Activated naive CD8-positive, alpha-beta T cell treated with anti-CD3 and anti-CD28 coated beads, Interleukin-2, amount 50 U/mL, for 24 hours (primary cell): ENCODE results near the gene ABCC4.
"Not testable (repeated sequence)": the region's sequence is repeated elsewhere in the genome, so short reads cannot be mapped to it uniquely, and the experiment has no call there.

Source experiments
- ATAC-seq: fragments of 150-1000 bp; cut with Tn5 transposase; one replicate; pipeline ENCODE4 v1.10.0; 2021
- DNase-seq: peaks from one replicate; pipeline ENCODE4 v3.0.0; 2021
- H3K27ac Mint-ChIP-seq: one replicate; pipeline ENCODE4 v1.8.0; 2021; ENCODE audit warnings: mild to moderate bottlenecking, mixed read lengths
- H3K27me3 Mint-ChIP-seq: one replicate; pipeline ENCODE4 v1.8.0; 2021; ENCODE audit warnings: mixed read lengths
- H3K36me3 Mint-ChIP-seq: one replicate; pipeline ENCODE4 v1.8.0; 2021; ENCODE audit warnings: low read depth, mixed read lengths
- H3K4me1 Mint-ChIP-seq: one replicate; pipeline ENCODE4 v1.8.0; 2021; ENCODE audit warnings: mixed read lengths
- H3K4me3 Mint-ChIP-seq: one replicate; pipeline ENCODE4 v1.8.0; 2021; ENCODE audit warnings: mild to moderate bottlenecking, moderate library complexity, mixed read lengths
- H3K9me3 Mint-ChIP-seq: one replicate; pipeline ENCODE4 v1.8.0; 2021; ENCODE audit warnings: mixed read lengths

The ABCC4 gene

GRCh38 chr13:95217920-95218830 lies 83.1 kb downstream of the ABCC4 start:
- H3K9me3 Mint-ChIP-seq, result no peaks in the 10 kb centered on the region
- peaks cover 8% of the 10 kb centered on the region for H3K36me3 Mint-ChIP-seq
- ATAC-seq, result no peak
- DNase-seq, result no peak
- H3K4me3 Mint-ChIP-seq, result no peak overlapping the region
- no peak overlapping the region for H3K27ac Mint-ChIP-seq
- H3K4me1 Mint-ChIP-seq, result peaks cover 4% of the 10 kb centered on the region
- no peaks in the 10 kb centered on the region for H3K27me3 Mint-ChIP-seq

DNA sequence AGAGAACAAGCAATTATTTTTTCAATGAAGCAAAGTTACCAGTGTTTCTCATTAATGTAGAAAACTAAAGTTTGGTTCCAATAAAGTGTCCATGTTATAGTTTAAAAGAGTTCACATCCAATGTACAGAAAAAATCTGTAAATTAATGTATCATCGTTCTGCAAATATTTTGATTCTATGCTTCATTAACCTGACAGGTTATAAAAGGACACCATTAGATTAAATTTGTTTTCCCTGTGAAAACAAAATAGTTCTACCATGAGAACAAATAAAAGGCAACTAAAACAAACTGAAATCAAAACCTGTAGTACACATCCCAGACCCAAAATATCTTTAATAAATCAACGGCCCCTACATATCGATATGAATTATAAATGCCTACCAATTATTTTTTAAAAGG lies 85.1 kb downstream of the ABCC4 start:
- H3K4me3 Mint-ChIP-seq, result no peak overlapping the region
- H3K9me3 Mint-ChIP-seq, result no peaks in the 10 kb centered on the region
- no peaks in the 10 kb centered on the region for H3K4me1 Mint-ChIP-seq
- no peaks in the 10 kb centered on the region for H3K27me3 Mint-ChIP-seq
- no peak for ATAC-seq
- H3K27ac Mint-ChIP-seq, result no peak overlapping the region
- no peak for DNase-seq
- peaks cover 10% of the 10 kb centered on the region for H3K36me3 Mint-ChIP-seq

DNA sequence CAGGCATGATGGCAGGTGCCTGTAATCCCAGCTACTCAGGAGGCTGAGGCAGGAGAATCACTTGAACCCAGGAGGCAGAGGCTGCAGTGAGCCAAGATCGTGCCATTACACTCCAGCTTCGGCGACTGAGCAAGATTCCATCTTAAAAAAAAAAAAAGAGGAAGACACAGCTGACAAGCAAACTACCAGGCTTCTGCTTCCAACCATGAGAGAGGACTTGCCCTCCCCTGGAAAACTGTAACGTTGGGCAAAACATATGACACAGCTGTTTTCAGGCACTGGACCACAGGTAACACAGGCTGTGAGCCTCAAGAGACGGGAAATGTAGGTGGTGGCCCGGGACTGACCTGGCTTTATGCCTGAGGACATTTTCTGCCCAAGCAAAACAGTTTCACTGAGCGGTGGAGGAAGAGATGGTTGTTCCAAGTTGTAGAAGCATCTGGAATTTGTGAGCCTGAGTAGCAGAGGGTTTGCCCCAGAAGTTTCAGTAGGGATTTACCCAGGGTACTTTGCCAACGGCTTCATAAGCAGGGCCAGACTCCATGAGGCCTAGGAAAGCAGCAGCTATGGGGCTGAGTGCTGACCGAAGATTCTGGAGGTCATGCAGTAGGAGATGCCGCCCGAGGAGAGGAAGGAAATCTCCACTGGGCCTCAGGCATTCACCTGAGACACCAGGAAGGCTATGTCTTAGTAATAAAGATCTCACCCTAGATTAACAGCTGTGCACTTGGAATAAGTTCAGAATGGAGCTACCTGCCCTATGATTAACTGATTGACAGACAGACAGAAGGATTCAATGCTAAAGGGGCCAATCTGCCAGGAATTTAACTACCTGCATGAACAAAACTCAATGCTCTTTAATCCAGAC lies 88.0 kb downstream of the ABCC4 start:
- no peak for ATAC-seq
- Mint-ChIP-seq H3K27ac (no peak overlapping the region), H3K4me3 (no peak overlapping the region), H3K27me3 (no peaks in the 10 kb centered on the region), H3K36me3 (peaks cover 17% of the 10 kb centered on the region), H3K9me3 (no peaks in the 10 kb centered on the region), H3K4me1 (no peaks in the 10 kb centered on the region)
- DNase-seq, result no peak

GRCh38 chr13:95209109-95209508 lies 92.1 kb downstream of the ABCC4 start:
- no peaks in the 10 kb centered on the region for H3K9me3 Mint-ChIP-seq
- DNase-seq (no peak), ATAC-seq (no peak)
- peaks cover 42% of the 10 kb centered on the region for H3K36me3 Mint-ChIP-seq
- no peak overlapping the region for H3K4me3 Mint-ChIP-seq
- no peak overlapping the region for H3K27ac Mint-ChIP-seq
- no peaks in the 10 kb centered on the region for H3K4me1 Mint-ChIP-seq
- H3K27me3 Mint-ChIP-seq, result no peaks in the 10 kb centered on the region

DNA sequence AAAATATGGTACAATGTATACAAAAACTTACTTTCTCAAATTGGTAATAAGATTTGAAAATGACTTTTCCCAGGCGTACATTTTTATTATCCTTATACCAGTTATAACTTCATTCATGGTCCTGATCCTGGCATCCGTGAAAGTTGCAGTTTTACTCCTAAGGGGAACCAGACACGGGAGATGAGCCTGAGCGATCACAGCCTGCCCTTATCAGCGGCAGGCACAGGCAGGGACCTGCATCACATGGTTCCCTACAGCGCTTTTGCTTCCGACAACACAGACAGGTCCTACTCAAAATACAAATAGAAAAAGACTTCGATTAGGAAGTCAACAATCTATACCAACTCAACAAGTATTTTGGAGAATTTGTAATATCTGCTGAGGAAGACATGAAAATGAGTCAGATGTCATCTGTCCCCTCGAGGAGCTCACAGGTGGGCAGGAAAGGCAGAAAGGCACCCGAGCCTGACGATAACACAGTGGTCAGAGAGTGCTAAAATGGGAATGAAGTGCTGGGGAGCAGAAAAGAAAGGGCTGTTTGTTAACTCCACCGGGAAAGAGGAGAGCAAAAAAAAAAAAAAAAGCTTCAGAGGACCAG lies 93.4 kb downstream of the ABCC4 start:
- peaks cover 42% of the 10 kb centered on the region for H3K36me3 Mint-ChIP-seq
- no peaks in the 10 kb centered on the region for H3K27me3 Mint-ChIP-seq
- no peaks in the 10 kb centered on the region for H3K4me1 Mint-ChIP-seq
- H3K4me3 Mint-ChIP-seq, result no peak overlapping the region
- no peak overlapping the region for H3K27ac Mint-ChIP-seq
- DNase-seq (no peak), ATAC-seq (no peak)
- no peaks in the 10 kb centered on the region for H3K9me3 Mint-ChIP-seq

DNA sequence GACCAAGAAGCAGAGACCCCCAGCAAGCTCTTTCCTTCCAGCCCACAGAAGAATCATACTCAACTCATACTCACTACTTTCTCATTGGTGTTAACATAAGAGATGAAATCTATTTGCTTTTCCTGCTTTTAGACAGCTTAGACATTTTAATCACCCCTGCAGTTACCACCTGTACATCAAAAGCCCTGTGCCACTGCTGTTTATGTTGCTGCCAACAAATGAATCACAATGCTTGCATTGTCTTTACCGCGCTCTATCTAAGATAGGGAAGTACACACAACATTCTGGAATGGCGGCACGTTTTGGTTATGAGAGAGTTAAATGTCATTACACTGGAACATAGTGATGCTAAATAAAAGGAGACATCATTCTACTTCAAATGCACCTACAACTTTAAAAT lies 95.1 kb downstream of the ABCC4 start:
- Mint-ChIP-seq H3K27me3 (no peaks in the 10 kb centered on the region), H3K4me3 (no peak overlapping the region), H3K27ac (no peak overlapping the region), H3K36me3 (peaks cover 46% of the 10 kb centered on the region), H3K4me1 (no peaks in the 10 kb centered on the region), H3K9me3 (no peaks in the 10 kb centered on the region)
- ATAC-seq (no peak), DNase-seq (no peak)

DNA sequence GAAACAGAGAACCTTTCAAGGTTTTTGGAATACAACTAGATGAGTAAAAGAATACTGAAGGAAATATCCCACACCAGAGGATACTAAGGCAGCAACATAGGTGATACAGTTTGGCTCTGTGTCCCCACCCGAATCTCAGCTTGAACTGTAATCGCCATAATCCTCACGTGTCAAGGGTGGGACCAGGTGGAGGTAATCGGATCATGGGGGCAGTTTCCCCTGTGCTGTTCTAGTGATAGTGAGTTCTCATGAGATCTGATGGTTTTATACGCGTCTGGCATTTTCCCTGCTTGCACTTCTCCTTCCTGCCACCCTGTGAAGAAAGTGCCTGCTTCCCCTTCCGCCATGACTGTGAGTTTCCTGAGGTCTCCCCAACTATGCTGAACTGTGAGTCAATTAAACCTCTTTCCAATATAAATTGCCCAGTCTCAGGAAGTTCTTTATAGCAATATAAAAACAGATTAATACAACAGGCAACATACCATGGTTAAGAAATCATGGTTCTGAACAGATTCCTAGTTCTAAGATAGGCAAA lies 97.0 kb downstream of the ABCC4 start:
- no peaks in the 10 kb centered on the region for H3K27me3 Mint-ChIP-seq
- no peak overlapping the region for H3K27ac Mint-ChIP-seq
- DNase-seq (no peak), ATAC-seq (no peak)
- no peaks in the 10 kb centered on the region for H3K4me1 Mint-ChIP-seq
- peaks cover 57% of the 10 kb centered on the region for H3K36me3 Mint-ChIP-seq
- H3K9me3 Mint-ChIP-seq, result peaks cover 1% of the 10 kb centered on the region
- H3K4me3 Mint-ChIP-seq, result no peak overlapping the region

- H3K27me3 Mint-ChIP-seq, result no peaks in the 10 kb centered on the region
- DNase-seq, result no peak
- H3K4me3 Mint-ChIP-seq, result no peak overlapping the region
- peaks cover 4% of the 10 kb centered on the region for H3K9me3 Mint-ChIP-seq
- ATAC-seq, result no peak
- peaks cover 56% of the 10 kb centered on the region for H3K36me3 Mint-ChIP-seq
- no peak overlapping the region for H3K27ac Mint-ChIP-seq
- peaks cover 3% of the 10 kb centered on the region for H3K4me1 Mint-ChIP-seq
These were observed 99.2 kb downstream of the ABCC4 start for GRCh38 chr13:95201814-95202651.

DNA sequence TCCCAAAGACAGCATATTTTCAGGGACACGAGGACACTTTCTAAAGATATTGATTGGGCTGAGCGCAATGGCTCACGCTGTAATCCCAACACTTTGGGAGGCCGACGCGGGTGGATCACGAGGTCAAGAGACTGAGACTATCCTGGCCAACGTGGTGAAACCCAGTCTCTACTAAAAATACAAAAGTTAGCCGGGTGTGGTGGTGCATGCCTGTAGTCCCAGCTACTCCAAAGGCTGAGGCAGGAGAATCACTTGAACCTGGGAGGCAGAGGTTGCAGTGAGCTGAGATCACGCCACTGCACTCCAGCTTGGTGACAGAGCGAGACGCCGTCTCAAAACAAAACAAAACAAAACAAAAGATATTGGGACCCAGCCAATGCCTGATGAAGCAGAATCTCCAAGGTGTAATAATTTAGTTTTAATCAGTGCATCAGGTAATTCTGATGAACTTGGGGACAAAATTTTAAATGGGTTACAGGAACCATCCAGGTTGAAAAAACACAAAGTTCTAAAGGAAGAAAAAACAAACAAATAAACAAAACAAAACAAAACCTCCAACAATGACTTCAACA lies 100.8 kb downstream of the ABCC4 start:
- not testable (repeated sequence) for DNase-seq, H3K4me3 Mint-ChIP-seq, H3K4me1 Mint-ChIP-seq, ATAC-seq, H3K9me3 Mint-ChIP-seq, H3K27ac Mint-ChIP-seq, H3K27me3 Mint-ChIP-seq
- H3K36me3 Mint-ChIP-seq, result peaks cover 43% of the 10 kb centered on the region

DNA sequence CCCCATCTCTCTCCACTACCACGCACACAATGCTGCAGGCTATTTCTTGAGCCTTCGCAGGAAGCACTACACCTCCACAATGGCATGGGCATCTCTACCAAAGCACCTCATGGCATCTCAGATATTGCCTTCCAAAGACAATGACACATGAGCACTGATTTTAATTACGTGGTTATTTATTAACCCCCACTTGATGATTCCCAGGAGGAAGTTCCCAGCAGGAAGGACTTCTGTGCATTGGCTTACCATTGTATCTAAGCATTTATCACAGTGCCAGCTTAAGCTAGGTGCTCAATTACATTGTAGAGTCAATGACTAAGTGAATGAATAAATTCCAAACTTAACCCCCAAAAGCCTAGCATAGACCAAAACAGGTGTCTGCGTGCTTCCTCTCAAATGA lies 101.4 kb downstream of the ABCC4 start:
- H3K36me3 Mint-ChIP-seq, result peaks cover 43% of the 10 kb centered on the region
- DNase-seq (no peak), ATAC-seq (no peak)
- H3K27me3 Mint-ChIP-seq, result no peaks in the 10 kb centered on the region
- no peak overlapping the region for H3K4me3 Mint-ChIP-seq
- H3K27ac Mint-ChIP-seq, result no peak overlapping the region
- peaks cover 4% of the 10 kb centered on the region for H3K9me3 Mint-ChIP-seq
- H3K4me1 Mint-ChIP-seq, result peaks cover 3% of the 10 kb centered on the region

GRCh38 chr13:95198606-95199005 lies 102.6 kb downstream of the ABCC4 start:
- DNase-seq, H3K9me3 Mint-ChIP-seq, H3K4me3 Mint-ChIP-seq, H3K27me3 Mint-ChIP-seq, ATAC-seq, H3K27ac Mint-ChIP-seq, H3K4me1 Mint-ChIP-seq: not testable (repeated sequence)
- H3K36me3 Mint-ChIP-seq, result peaks cover 45% of the 10 kb centered on the region

DNA sequence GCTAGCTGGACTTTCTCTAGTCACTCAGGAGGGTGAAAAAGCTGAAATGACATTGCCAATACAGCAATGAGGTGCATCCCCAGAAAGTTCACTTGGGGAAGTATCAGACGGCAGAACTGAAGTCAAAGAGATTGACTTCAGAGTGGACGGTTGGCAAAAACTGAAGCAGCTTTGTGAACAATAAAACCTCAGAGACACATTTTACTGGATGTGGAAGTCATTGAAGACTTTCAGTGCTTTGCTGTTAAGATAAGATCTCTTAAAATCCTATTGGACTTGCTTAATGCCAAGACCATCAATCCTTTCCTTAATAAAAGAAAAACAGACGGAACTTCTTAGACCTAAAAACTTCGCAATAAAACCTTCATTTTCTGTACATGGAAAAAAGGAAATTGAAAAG lies 103.7 kb downstream of the ABCC4 start:
- Mint-ChIP-seq H3K9me3 (peaks cover 4% of the 10 kb centered on the region), H3K36me3 (peaks cover 45% of the 10 kb centered on the region), H3K4me1 (peaks cover 3% of the 10 kb centered on the region), H3K4me3 (no peak overlapping the region), H3K27ac (no peak overlapping the region), H3K27me3 (no peaks in the 10 kb centered on the region)
- ATAC-seq (no peak), DNase-seq (no peak)

- ATAC-seq, result no peak
- H3K9me3 Mint-ChIP-seq, result peaks cover 4% of the 10 kb centered on the region
These were observed 106.1 kb downstream of the ABCC4 start for GRCh38 chr13:95195146-95195545.

More at GRCh38 chr13:95195146-95195545, 106.1 kb downstream of the ABCC4 start:
- Mint-ChIP-seq H3K36me3 (peaks cover 26% of the 10 kb centered on the region), H3K4me1 (peaks cover 3% of the 10 kb centered on the region), H3K4me3 (no peak overlapping the region), H3K27me3 (no peaks in the 10 kb centered on the region), H3K27ac (no peak overlapping the region)
- no peak for DNase-seq
